HG02798 (cell line): Measurements from ENCODE around the gene LIMA1.
"Not testable (repeated sequence)": the region's sequence is repeated elsewhere in the genome, so short reads cannot be mapped to it uniquely, and the experiment has no call there.

Source experiments
- ATAC-seq: cut with Tn5 transposase; IDR thresholded peaks from one replicate; pipeline ENCODE4 v1.9.1; 2021; ENCODE audit warnings: mild to moderate bottlenecking; ENCODE audit not compliant: unreplicated experiment, poor library complexity

Gene LIMA1

DNA sequence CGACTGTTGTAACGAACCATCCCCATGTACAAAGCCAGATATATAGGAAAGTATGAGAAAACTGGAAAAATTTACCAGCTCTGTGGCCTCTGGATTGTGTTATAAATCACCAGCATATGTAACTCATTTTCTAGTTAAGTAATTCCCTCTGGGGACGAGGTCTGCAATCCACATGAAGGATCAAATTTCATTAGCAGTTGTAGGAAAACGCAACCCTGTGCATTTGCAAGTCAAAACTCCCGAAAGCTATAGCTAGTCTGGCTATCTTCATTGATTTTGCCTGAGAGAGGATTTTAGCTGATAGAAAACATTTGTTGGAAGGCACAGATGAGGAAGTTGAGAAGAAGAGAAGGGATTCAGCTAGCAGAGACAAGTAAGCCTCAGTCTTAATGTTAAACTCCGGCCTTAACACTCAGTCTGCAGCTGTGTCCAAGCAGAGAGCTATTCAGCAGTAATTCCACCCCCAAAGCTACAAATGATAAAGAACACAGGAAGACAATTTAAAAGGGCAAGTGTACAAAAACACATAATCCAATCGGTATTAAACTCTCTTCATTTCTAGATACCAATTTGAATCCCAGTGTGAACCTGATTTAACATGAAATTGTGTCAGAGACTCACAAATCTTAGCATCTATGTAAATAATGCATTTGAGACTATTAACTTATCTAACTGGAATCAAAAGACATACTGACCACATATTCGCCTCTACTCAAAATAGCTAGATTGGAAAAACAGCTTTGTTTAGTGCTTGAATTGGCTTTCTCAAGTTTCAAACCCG, 61.9 kb downstream of the LIMA1 start:
- ATAC-seq: peak; percentile 24

DNA sequence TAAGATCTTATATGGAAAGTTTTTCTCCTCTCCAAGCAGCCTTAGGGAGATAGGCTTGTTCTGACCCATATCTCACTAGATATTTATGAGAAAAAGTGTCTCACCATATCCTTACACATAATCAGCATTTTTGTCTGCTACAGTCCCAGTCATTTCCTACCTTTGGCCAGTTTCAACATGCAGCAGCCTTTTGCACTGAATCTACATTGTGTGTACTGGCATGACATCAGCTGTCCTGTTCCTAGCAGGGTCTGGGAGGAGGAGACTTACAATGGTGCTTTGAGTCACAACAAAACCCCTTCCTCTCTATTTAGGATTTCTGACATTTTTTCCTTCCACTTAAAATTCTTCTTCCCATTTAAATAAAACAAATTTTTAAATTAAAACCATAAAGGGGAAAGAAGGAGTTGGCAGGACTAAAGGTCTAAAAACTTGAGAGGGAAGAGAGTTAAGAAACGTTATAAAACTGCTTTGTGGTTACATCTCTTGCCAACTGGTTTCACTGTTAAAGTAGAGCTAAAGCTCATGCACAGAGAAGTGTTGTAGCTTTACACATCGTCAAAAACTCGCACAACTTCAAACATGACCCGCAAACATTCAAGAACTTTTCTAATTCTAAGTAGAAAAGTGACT, 62.8 kb downstream of the LIMA1 start:
- ATAC-seq: peak; percentile 46

GRCh38 chr12:50219544-50219943, 63.8 kb downstream of the LIMA1 start:
- ATAC-seq: no peak

DNA sequence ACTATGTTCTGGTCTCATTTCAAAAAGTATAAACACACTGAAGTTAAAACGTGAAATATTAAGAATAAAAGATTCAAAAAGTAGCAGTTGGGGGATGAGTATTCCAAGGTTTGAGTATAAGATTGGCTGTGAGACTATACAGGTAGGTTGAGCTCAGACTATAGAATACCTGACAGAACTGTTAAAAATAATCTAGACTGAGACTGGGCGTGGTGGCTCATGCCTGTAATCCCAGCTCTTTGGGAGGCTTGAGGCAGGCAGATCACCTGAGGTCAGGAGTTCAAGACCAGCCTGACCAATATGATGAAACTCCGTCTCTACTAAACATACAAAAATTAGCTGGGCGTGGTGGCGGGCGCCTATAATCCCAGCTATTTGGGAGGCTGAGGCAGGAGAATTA, 64.3 kb downstream of the LIMA1 start:
- ATAC-seq: not testable (repeated sequence)

DNA sequence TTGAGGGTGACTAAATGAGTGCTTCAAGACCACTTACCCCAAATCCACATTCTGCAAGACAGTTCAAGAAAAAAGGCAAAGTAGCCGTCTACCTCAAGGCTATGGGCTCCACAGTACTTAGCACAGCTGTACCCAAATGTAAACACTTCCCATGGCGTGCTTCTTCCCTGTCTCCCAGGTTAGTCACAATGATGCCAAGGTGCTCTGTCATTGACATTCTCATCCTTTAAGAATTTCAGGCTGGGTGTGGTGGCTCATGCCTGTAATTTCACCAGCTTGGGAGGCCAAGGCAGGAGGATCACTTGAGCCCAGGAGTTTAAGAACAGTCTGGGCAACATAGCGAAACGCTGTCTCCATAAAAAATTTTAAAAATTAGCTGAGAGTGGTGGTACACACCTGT, 64.9 kb downstream of the LIMA1 start:
- no peak for ATAC-seq

DNA sequence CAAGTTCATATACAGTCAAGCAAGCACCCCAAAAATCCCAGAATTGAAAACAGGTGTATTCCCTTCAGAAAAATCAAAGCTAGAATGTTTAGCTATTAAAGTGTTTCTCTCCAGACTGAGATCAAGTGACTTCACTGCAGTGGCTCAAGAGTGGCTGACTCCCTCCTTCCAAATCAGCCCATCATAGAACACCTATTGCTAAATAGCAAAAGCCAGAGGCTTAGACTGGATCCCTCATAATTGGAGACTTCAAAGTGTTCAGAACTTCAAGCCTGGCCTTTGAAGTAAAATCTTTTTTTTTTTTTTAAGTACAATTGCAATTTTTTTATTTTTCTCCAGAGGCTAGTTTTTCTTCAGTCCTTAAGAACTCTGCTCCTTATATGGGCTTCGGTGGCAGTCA, 66.1 kb downstream of the LIMA1 start:
- no peak for ATAC-seq

DNA sequence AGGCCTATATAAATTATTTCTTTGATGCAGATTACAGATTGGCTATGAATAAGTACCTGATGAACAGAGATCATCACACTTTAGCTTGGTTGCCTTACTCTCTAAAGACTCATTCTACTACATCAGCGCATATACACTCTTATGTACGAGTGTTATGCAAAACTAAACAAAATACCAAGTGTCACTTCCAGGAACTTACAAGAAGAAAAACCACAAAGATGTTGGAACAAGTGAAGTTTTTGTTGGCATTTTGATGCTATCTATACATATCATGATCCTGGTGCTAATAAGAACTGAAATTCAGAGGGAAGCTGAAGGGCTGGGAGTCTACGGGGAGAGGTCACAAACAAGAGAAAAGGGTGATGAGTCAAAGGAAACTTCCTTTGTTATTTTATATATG, 68.3 kb downstream of the LIMA1 start:
- no peak for ATAC-seq

GRCh38 chr12:50214018-50214417, 69.3 kb downstream of the LIMA1 start:
- ATAC-seq: no peak

GRCh38 chr12:50213439-50213838, 69.9 kb downstream of the LIMA1 start:
- no peak for ATAC-seq

DNA sequence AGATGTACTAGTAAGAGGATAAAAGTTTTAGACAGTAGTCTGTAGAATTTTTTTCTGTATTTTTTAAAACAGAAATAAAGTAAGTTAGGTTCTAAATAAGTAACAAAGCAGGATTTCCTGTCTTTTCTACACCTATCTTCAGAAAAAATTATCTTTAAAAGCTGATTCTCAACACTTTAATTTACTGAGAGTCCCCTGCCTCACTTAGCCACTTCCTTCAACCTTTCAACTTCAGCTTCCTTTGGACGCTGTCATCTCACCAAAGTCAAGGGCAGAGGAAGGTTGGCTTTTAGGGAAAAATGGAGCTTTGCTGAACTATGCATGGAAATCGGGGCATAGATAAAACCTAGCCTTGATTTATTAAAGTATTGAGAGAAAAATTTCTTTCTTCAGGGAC, 71.3 kb downstream of the LIMA1 start:
- no peak for ATAC-seq

- no peak for ATAC-seq
These were observed 71.8 kb downstream of the LIMA1 start for GRCh38 chr12:50211392-50212070.

GRCh38 chr12:50207424-50207823, 75.9 kb downstream of the LIMA1 start:
- no peak for ATAC-seq

DNA sequence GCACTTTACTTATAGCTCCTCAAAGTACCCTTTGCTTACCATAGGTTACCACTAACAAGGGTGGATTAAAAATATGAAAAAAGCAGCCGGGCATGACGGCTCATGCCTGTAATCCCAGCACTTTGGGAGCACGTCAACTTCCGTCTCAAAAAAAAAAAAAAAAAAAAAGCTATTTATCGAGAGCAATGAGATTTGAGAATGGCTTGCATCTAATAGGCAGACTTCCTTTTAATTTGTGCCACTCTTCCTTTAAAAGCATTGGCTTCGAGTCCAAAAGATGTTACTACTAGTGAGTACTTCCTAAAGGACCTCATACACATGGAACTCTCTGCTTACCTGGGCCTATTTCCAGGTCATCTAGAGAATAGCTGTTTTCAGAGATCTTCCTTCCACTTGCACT, 77.7 kb downstream of the LIMA1 start:
- no peak for ATAC-seq

DNA sequence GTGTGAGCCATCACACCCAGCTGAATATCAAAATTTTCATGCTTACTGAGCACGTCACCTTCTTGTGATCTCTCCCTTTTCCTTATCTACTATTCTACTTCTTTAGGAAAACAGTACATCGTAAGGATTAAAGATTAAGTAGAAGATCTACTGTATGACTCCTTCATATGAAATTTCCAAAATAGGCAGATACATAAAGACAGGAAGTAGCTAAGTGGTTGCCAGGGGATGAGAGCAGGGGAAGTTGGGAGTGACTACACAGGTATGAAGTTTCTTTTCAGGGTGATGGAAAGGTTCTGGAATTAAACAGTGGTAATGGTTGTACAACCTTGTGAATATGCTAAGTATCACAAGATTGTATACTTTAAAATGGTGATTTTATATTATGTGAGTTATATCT, 79.6 kb downstream of the LIMA1 start:
- ATAC-seq: no peak

DNA sequence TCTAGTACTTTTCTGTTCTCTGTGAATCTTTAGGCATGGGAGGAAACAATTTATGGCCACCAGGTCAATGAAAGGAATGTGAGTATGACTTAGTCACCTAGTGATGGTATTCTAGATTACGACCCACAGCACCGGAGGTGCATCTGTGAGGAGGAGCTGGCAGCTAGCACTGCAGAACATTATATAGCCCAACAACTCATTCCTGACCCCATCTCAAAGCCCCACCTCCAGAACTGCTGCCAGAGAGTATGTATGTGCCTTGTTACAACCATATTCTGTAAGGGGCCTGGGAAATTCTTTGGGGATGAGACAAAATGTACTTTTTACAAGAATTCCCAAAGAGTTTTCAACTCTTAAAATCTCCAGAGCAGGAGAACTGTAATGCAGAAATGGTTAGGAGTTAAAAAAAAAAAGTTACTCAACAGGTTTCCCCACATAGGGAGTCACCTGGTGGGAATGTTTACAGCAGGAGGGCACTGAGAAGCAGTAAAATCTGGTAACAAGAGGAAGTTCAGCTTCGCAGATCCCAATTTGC, 81.3 kb downstream of the LIMA1 start:
- ATAC-seq: no peak

GRCh38 chr12:50200552-50201273, 82.6 kb downstream of the LIMA1 start:
- no peak for ATAC-seq

DNA sequence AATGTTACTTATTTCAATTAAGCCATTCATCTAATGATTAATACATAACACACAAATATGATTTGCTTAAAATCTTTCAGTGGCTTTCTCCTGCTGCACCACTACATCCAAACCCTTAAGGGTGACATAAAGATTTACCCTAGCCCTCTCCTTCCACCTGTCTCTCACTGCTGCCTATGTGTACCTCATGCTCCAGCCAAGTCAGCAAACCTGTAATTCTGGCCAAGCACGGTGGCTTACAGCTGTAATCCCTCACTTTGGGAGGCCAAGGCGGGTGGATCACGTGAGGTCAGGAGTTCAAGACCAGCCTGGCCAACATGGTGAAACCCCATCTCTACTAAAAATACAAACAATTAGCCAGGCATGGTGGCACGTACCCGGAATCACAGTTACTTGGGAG, 84.5 kb downstream of the LIMA1 start:
- no peak for ATAC-seq

- no peak for ATAC-seq
These were observed 86.0 kb downstream of the LIMA1 start for GRCh38 chr12:50197297-50197727.

DNA sequence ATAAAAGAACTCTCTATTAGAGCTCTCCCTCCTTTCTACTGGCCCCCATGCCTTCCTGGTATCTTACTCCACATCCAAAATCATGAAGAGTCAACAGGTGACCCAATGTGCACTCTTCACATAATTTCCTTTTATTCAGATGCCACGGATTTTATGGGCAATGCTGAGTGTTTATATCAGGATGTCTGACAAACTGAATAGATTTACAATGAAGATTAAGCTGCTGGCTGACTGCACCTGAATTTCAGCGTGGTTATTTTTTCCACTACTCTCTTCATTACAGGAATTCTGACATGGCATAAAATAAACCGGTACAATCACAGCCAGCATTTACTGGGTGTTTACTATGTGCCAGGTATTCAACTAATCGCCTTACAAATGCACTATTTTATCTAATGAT, 86.8 kb downstream of the LIMA1 start:
- ATAC-seq: no peak

DNA sequence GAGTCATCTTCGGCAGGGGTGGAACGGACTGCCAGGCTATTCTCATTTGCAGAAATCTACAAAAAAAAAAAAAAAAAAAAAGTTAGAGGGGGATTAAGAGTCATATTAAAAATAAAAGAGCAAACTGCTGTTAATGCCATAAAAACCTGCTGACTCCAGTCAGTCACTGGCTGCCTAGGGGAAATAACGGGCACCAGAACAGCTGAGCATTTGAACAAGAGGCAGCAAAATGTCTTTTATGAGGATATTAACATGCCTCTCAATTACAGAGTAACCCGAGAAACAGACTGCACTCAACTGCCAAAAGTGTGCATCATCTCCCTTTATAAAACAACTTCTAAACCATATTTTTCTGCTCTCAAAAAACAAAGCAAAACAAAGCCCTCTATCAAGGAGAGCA, 87.5 kb downstream of the LIMA1 start:
- no peak for ATAC-seq

GRCh38 chr12:50192908-50193307, 90.4 kb downstream of the LIMA1 start:
- ATAC-seq: no peak
